ENCODE measurements around the gene MOCS1.

GRCh38 chr6:39861663-39862062 is 72.6 kb downstream of the MOCS1 start:
- TF ChIP-seq CTCF (IDR thresholded peaks at IDR 0.05; ENCODE audit: low read depth, low read length) (no peak), EZH2phosphoT487 (IDR thresholded peaks at IDR 0.05; ENCODE audit: low read depth) (no peak)

Data from OCI-LY3 (cell line).